ENCODE results near the gene RAB19.

RAB19 gene

GRCh38 chr7:140384894-140385545 lies 18.8 kb upstream of the RAB19 start:
- Histone ChIP-seq H3K27me3 (ENCODE audit: insufficient read depth, low read length, poor library complexity) (no peaks in the 10 kb centered on the region), H4K20me1 (ENCODE audit: insufficient read depth, low read length) (peaks cover 10% of the 10 kb centered on the region; the same call in 1 of the 2 replicates), H3K4me3 (ENCODE audit: low read depth in 1 of 2, low read length in 2 of 2) (no peak overlapping the region), H3K4me1 (ENCODE audit: insufficient read depth, low read length) (peaks cover 3% of the 10 kb centered on the region), H3K4me2 (ENCODE audit: insufficient read depth, low read length) (no peak overlapping the region), H3K27ac (ENCODE audit: low read length) (no peak overlapping the region), H3K79me2 (ENCODE audit: insufficient read depth, low read length) (peaks cover 52% of the 10 kb centered on the region), H3K9ac (ENCODE audit: low read depth, low read length) (no peak overlapping the region), H3K9me3 (ENCODE audit: insufficient read depth, low read length, severe bottlenecking) (no peaks in the 10 kb centered on the region), H2AFZ (ENCODE audit: low read depth, low read length) (no peak overlapping the region), H3K36me3 (ENCODE audit: insufficient read depth, low read length) (peaks cover 20% of the 10 kb centered on the region)
- ATAC-seq (ENCODE audit: insufficient read depth, low read depth) (no peak), DNase-seq (no peak)
- TF ChIP-seq CTCF (IDR thresholded peaks at IDR 0.05; ENCODE audit: borderline replicate concordance, extremely low read depth, low read length, poor library complexity, severe bottlenecking) (no peak), EZH2 (IDR thresholded peaks at IDR 0.05; ENCODE audit: borderline replicate concordance, low read depth, low read length, severe bottlenecking) (no peak)

GRCh38 chr7:140389445-140389844 lies 14.4 kb upstream of the RAB19 start:
- H3K27ac ChIP-seq (ENCODE audit: low read length): no peak overlapping the region
- H3K4me1 ChIP-seq (ENCODE audit: insufficient read depth, low read length): peaks cover 36% of the 10 kb centered on the region
- H3K9me3 ChIP-seq (ENCODE audit: insufficient read depth, low read length, severe bottlenecking): no peaks in the 10 kb centered on the region
- H2AFZ ChIP-seq (ENCODE audit: low read depth, low read length): no peak overlapping the region
- peaks cover 48% of the 10 kb centered on the region; the same call in 1 of the 2 replicates for H4K20me1 ChIP-seq (ENCODE audit: insufficient read depth, low read length)
- DNase-seq (no peak), ATAC-seq (ENCODE audit: insufficient read depth, low read depth) (no peak)
- no peak overlapping the region for H3K4me3 ChIP-seq (ENCODE audit: low read depth in 1 of 2, low read length in 2 of 2)
- H3K4me2 ChIP-seq (ENCODE audit: insufficient read depth, low read length): no peak overlapping the region
- TF ChIP-seq CTCF (IDR thresholded peaks at IDR 0.05; ENCODE audit: borderline replicate concordance, extremely low read depth, low read length, poor library complexity, severe bottlenecking) (no peak), EZH2 (IDR thresholded peaks at IDR 0.05; ENCODE audit: borderline replicate concordance, low read depth, low read length, severe bottlenecking) (no peak)
- H3K27me3 ChIP-seq (ENCODE audit: insufficient read depth, low read length, poor library complexity): no peaks in the 10 kb centered on the region
- peaks cover 82% of the 10 kb centered on the region for H3K79me2 ChIP-seq (ENCODE audit: insufficient read depth, low read length)
- H3K9ac ChIP-seq (ENCODE audit: low read depth, low read length): no peak overlapping the region
- peaks cover 3% of the 10 kb centered on the region; the same call in 1 of the 2 replicates for H3K36me3 ChIP-seq (ENCODE audit: insufficient read depth, low read length)

- H3K9ac ChIP-seq (ENCODE audit: low read depth, low read length): no peak overlapping the region
- no peak overlapping the region for H3K4me3 ChIP-seq (ENCODE audit: low read depth in 1 of 2, low read length in 2 of 2)
- no peak overlapping the region for H2AFZ ChIP-seq (ENCODE audit: low read depth, low read length)
- no peaks in the 10 kb centered on the region for H3K27me3 ChIP-seq (ENCODE audit: insufficient read depth, low read length, poor library complexity)
- ATAC-seq (ENCODE audit: insufficient read depth, low read depth) (no peak), DNase-seq (no peak)
- no peak overlapping the region for H3K4me2 ChIP-seq (ENCODE audit: insufficient read depth, low read length)
- peaks cover 3% of the 10 kb centered on the region; the same call in 1 of the 2 replicates for H3K36me3 ChIP-seq (ENCODE audit: insufficient read depth, low read length)
- H3K4me1 ChIP-seq (ENCODE audit: insufficient read depth, low read length): peaks cover 36% of the 10 kb centered on the region
- H3K27ac ChIP-seq (ENCODE audit: low read length): no peak overlapping the region
- no peaks in the 10 kb centered on the region for H3K9me3 ChIP-seq (ENCODE audit: insufficient read depth, low read length, severe bottlenecking)
- H3K79me2 ChIP-seq (ENCODE audit: insufficient read depth, low read length): peaks cover 80% of the 10 kb centered on the region
- peaks cover 48% of the 10 kb centered on the region; the same call in 1 of the 2 replicates for H4K20me1 ChIP-seq (ENCODE audit: insufficient read depth, low read length)
- no peak for TF ChIP-seq CTCF (IDR thresholded peaks at IDR 0.05; ENCODE audit: borderline replicate concordance, extremely low read depth, low read length, poor library complexity, severe bottlenecking)
- no peak for TF ChIP-seq EZH2 (IDR thresholded peaks at IDR 0.05; ENCODE audit: borderline replicate concordance, low read depth, low read length, severe bottlenecking)
Observed at GRCh38 chr7:140390034-140390433, 13.8 kb upstream of the RAB19 start.
